ENCODE measurements around the gene ZNF580. TPM values are rescaled to one million over a fixed set of nuclear protein-coding genes. Genes with fewer than 3 reads are reported as not detected.

Gene ZNF580
- total and polyA plus RNA-seq, 11 donors, result 8.2 to 41.5 (median 21.1) TPM

GRCh38 chr19:55669418-55670279, 28.8 kb downstream of the ZNF580 start:
- Histone ChIP-seq H3K36me3 (peaks cover 0 to 90% (median 77%) of the 10 kb centered on the region in 9 donors), H3K4me1 (peaks cover 0 to 46% (median 7%) of the 10 kb centered on the region in 12 donors), H3K4me3 (no peak overlapping the region), H3K9me3 (no peaks in the 10 kb centered on the region), H3K27me3 (no peaks in the 10 kb centered on the region), H3K27ac (no peak overlapping the region)
- WGBS, 4 donors, result 83 to 86% (median 85%) methylated on average over 39 to 43 of the region's 43 CpGs
- intact Hi-C loops (cut with DNase I), result no loop called here
- DNase-seq (no peak), ATAC-seq (no peak)
- no peak for TF ChIP-seq POLR2A (IDR thresholded peaks at IDR 0.05)
- TF ChIP-seq CTCF (IDR thresholded peaks at IDR 0.05), result no peak

GRCh38 chr19:55670280-55671053, 29.7 kb downstream of the ZNF580 start:
- no peaks in the 10 kb centered on the region for H3K9me3 ChIP-seq
- peak in 1 of 5 donors; percentile 61 for DNase-seq
- H3K4me3 ChIP-seq, result no peak overlapping the region
- H3K27ac ChIP-seq, result no peak overlapping the region
- ATAC-seq, result peak in 1 of 4 donors; percentile 16
- H3K36me3 ChIP-seq, result peaks cover 0 to 84% (median 72%) of the 10 kb centered on the region in 9 donors
- peaks cover 0 to 47% (median 8%) of the 10 kb centered on the region in 12 donors for H3K4me1 ChIP-seq
- H3K27me3 ChIP-seq, result no peaks in the 10 kb centered on the region
- 68 to 71% (median 69%) methylated on average over 23 of the region's 23 CpGs for WGBS, 4 donors
- intact Hi-C loops (cut with DNase I), result no loop called here
- no peak for TF ChIP-seq POLR2A (IDR thresholded peaks at IDR 0.05)
- no peak for TF ChIP-seq CTCF (IDR thresholded peaks at IDR 0.05)

- no peak overlapping the region for H3K27ac ChIP-seq
- no peak for ATAC-seq
- DNase-seq, result no peak
- no peaks in the 10 kb centered on the region for H3K9me3 ChIP-seq
- TF ChIP-seq POLR2A (IDR thresholded peaks at IDR 0.05), result no peak
- no peak for TF ChIP-seq CTCF (IDR thresholded peaks at IDR 0.05)
- peaks cover 0 to 79% (median 66%) of the 10 kb centered on the region in 9 donors for H3K36me3 ChIP-seq
- H3K27me3 ChIP-seq, result no peaks in the 10 kb centered on the region
- H3K4me3 ChIP-seq, result no peak overlapping the region
- H3K4me1 ChIP-seq, result peaks cover 0 to 51% (median 12%) of the 10 kb centered on the region in 12 donors
- WGBS, 4 donors, result 67 to 70% (median 69%) methylated on average over 2 of the region's 2 CpGs
- intact Hi-C loops (cut with DNase I), result no loop called here
Observed at GRCh38 chr19:55671054-55671378, 30.2 kb downstream of the ZNF580 start.

GRCh38 chr19:55672418-55672817, 31.6 kb downstream of the ZNF580 start:
- H3K27ac ChIP-seq, result no peak overlapping the region
- DNase-seq (no peak), ATAC-seq (no peak)
- peaks cover 0 to 65% (median 52%) of the 10 kb centered on the region in 9 donors for H3K36me3 ChIP-seq
- H3K27me3 ChIP-seq, result no peaks in the 10 kb centered on the region
- TF ChIP-seq CTCF (IDR thresholded peaks at IDR 0.05) (no peak), POLR2A (IDR thresholded peaks at IDR 0.05) (no peak)
- peaks cover 9 to 54% (median 26%) of the 10 kb centered on the region in 12 donors for H3K4me1 ChIP-seq
- WGBS, 4 donors, result 79 to 84% (median 81%) methylated on average over 5 of the region's 5 CpGs
- no peak overlapping the region for H3K4me3 ChIP-seq
- H3K9me3 ChIP-seq, result no peaks in the 10 kb centered on the region
- intact Hi-C loops (cut with DNase I), result loop anchor here in 1 of 10 donors (2.0 kb wide), 1 partner anchor 14 kb away; no protein-coding TSS in a partner anchor

Measured in heart left ventricle (tissue), 16 donors.